NB4 (cell line): ENCODE results near the gene DAPK1.

Experiments used
- MAX ChIP-seq: IDR thresholded peaks from 2 replicates; pipeline ENCODE4 v1.6.1; 2011; ENCODE audit warnings: low read depth, low read length
- POLR2A ChIP-seq: IDR thresholded peaks from 2 replicates; pipeline ENCODE4 v1.6.1; 2011; ENCODE audit warnings: mild to moderate bottlenecking; ENCODE audit not compliant: insufficient read length; ENCODE audit errors: extremely low read depth
- TF ChIP-seq, protein P1 (sequence below): IDR thresholded peaks from one replicate; pipeline ENCODE4 v1.5.1; 2012; ENCODE audit warnings: low read depth, low read length

DNA sequence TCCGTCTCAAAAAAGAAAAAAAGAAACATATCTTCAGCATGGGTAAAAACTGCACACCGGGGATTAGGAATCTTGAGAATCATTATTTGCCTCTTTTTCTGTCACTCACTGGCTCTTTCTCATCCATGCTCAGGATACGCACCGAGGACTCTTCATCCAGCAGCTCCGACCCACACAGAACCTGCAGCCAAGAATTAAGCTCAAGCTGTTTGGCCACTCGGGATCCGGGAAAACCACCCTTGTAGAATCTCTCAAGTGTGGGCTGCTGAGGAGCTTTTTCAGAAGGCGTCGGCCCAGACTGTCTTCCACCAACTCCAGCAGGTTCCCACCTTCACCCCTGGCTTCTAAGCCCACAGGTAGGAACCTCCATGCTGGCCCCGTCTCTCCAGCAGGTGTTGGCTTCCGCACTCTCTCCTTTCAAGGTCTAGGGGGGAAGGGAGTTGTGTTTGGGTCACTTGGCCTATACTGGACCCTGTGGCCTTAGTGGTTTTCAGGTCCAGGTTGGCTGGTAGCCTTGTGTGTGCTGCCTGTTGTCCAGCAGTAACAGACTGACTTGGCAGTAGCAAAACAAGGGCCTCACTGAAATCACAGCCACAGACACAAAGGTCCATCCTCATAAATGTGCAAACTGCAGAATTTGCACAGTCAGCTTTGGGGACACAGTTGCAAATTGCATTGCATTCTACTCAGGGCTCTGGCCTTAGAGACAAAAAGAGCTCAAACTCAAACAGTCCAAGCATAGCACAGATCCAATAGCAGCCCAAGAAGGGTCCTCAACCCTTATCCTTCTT, 183.8 kb downstream of the DAPK1 start:
- TF ChIP-seq, protein P1, sequence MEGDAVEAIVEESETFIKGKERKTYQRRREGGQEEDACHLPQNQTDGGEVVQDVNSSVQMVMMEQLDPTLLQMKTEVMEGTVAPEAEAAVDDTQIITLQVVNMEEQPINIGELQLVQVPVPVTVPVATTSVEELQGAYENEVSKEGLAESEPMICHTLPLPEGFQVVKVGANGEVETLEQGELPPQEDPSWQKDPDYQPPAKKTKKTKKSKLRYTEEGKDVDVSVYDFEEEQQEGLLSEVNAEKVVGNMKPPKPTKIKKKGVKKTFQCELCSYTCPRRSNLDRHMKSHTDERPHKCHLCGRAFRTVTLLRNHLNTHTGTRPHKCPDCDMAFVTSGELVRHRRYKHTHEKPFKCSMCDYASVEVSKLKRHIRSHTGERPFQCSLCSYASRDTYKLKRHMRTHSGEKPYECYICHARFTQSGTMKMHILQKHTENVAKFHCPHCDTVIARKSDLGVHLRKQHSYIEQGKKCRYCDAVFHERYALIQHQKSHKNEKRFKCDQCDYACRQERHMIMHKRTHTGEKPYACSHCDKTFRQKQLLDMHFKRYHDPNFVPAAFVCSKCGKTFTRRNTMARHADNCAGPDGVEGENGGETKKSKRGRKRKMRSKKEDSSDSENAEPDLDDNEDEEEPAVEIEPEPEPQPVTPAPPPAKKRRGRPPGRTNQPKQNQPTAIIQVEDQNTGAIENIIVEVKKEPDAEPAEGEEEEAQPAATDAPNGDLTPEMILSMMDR: no peak
- TF ChIP-seq POLR2A (no peak), MAX (no peak)
